Neuronal stem cell (in vitro differentiated cells): ENCODE data around the gene ARHGAP24.
A peak's percentile ranks its signal among the peaks of the same experiment; 100 is the strongest.

ENCODE experiments used
- DNase-seq: peaks from one replicate; pipeline ENCODE4 v3.0.0-alpha.2; 2013; ENCODE audit warnings: low spot score
- H2AFZ ChIP-seq: one replicate; pipeline ENCODE4 v1.6.1; 2013; ENCODE audit warnings: mild to moderate bottlenecking, low read length, inconsistent platforms
- H2AK5ac ChIP-seq: 2 replicates; pipeline ENCODE4 v1.6.1; 2013; ENCODE audit warnings: low read depth, mild to moderate bottlenecking, inconsistent platforms, low read length, moderate library complexity, mixed read lengths
- H2BK120ac ChIP-seq: 2 replicates; pipeline ENCODE4 v1.6.1; 2013; ENCODE audit warnings: low read depth, mild to moderate bottlenecking, inconsistent platforms, low read length, moderate library complexity, mixed read lengths
- H2BK12ac ChIP-seq: one replicate; pipeline ENCODE4 v1.6.1; 2013; ENCODE audit warnings: low read length, inconsistent platforms
- H2BK15ac ChIP-seq: 2 replicates; pipeline ENCODE4 v1.6.1; 2013; ENCODE audit warnings: mild to moderate bottlenecking, low read length, inconsistent platforms, mixed read lengths
- H2BK5ac ChIP-seq: one replicate; pipeline ENCODE4 v1.6.1; 2013; ENCODE audit warnings: inconsistent platforms, mild to moderate bottlenecking, low read length, moderate library complexity
- H3K14ac ChIP-seq: one replicate; pipeline ENCODE4 v1.6.1; 2013; ENCODE audit warnings: low read length, inconsistent platforms
- H3K18ac ChIP-seq: 2 replicates; pipeline ENCODE4 v1.6.1; 2013; ENCODE audit warnings: low read length, inconsistent platforms
- H3K23ac ChIP-seq: 2 replicates; pipeline ENCODE4 v1.6.1; 2013; ENCODE audit warnings: low read depth, mild to moderate bottlenecking, mixed read lengths, low read length, inconsistent platforms; ENCODE audit not compliant: poor library complexity
- H3K27ac ChIP-seq: replicated peaks from 3 replicates; pipeline ENCODE4 v1.5.1; 2013; ENCODE audit warnings: low read length, inconsistent platforms
- H3K27me3 ChIP-seq, 3 experiments: 2 replicates each; pipeline ENCODE4 v1.6.1; 2013; ENCODE audit warnings: low read length in 3 of 3, mild to moderate bottlenecking in 2 of 3, inconsistent platforms in 1 of 3, low read depth in 1 of 3, mixed read lengths in 1 of 3, moderate library complexity in 1 of 3; ENCODE audit not compliant: control insufficient read depth in 3 of 3, insufficient read depth in 3 of 3
- H3K36me3 ChIP-seq, 2 donors: replicated peaks in 1 of 2; 2 replicates each; pipeline ENCODE4 v1.6.1; 2013; ENCODE audit warnings: low read length in 2 of 2; ENCODE audit not compliant: control insufficient read depth in 2 of 2, insufficient read depth in 2 of 2
- H3K4ac ChIP-seq: 2 replicates; pipeline ENCODE4 v1.6.1; 2013; ENCODE audit warnings: inconsistent platforms, mild to moderate bottlenecking, low read length, moderate library complexity
- H3K4me1 ChIP-seq, 2 donors: 1 replicate in 1 of 2; 2 replicates in 1 of 2; pipeline ENCODE4 v1.6.1; 2013; ENCODE audit warnings: low read length in 2 of 2, low read depth in 1 of 2; ENCODE audit not compliant: control insufficient read depth in 2 of 2, insufficient read depth in 1 of 2
- H3K4me2 ChIP-seq: one replicate; pipeline ENCODE4 v1.6.1; 2013; ENCODE audit warnings: mild to moderate bottlenecking, low read length, inconsistent platforms; ENCODE audit not compliant: insufficient read depth, poor library complexity, severe bottlenecking
- H3K4me3 ChIP-seq, 2 donors: 2 replicates each; pipeline ENCODE4 v1.5.1; 2013; ENCODE audit warnings: low read length in 2 of 2, mild to moderate bottlenecking in 2 of 2, inconsistent platforms in 1 of 2, moderate library complexity in 1 of 2
- H3K79me1 ChIP-seq: one replicate; pipeline ENCODE4 v1.6.1; 2013; ENCODE audit warnings: low read depth, mild to moderate bottlenecking, inconsistent platforms, low read length, moderate library complexity
- H3K9ac ChIP-seq: one replicate; pipeline ENCODE4 v1.6.1; 2013; ENCODE audit warnings: mild to moderate bottlenecking, low read depth, low read length, inconsistent platforms; ENCODE audit not compliant: poor library complexity
- H3K9me3 ChIP-seq, 2 donors: replicated peaks in 1 of 2; 2 replicates each; pipeline versions ENCODE3 to v1.6.1; 2013; ENCODE audit warnings: low read length in 2 of 2, mild to moderate bottlenecking in 2 of 2, inconsistent platforms in 1 of 2, low read depth in 1 of 2, mixed read lengths in 1 of 2, moderate library complexity in 1 of 2; ENCODE audit not compliant: control insufficient read depth in 2 of 2, insufficient read depth in 1 of 2
- H4K8ac ChIP-seq: one replicate; pipeline ENCODE4 v1.6.1; 2013; ENCODE audit warnings: low read depth, mild to moderate bottlenecking, inconsistent platforms, low read length, moderate library complexity
- H4K91ac ChIP-seq: one replicate; pipeline ENCODE4 v1.6.1; 2013; ENCODE audit warnings: low read length, low read depth, mild to moderate bottlenecking, inconsistent platforms; ENCODE audit not compliant: poor library complexity
- WGBS, 2 donors: extraction: QIAGEN DNeasy Blood & Tissue Kit; methylation state at CpG; one replicate each; pipeline ENCODE4 v1.1.7; 2013; ENCODE audit warnings: missing lambda C conversion rate in 2 of 2, mixed read lengths in 1 of 2; ENCODE audit not compliant: insufficient read length in 2 of 2, insufficient replicate concordance in 1 of 2; ENCODE audit errors: extremely low coverage in 2 of 2; 5-methylcytosine and 5-hydroxymethylcytosine counted together

The ARHGAP24 gene

DNA sequence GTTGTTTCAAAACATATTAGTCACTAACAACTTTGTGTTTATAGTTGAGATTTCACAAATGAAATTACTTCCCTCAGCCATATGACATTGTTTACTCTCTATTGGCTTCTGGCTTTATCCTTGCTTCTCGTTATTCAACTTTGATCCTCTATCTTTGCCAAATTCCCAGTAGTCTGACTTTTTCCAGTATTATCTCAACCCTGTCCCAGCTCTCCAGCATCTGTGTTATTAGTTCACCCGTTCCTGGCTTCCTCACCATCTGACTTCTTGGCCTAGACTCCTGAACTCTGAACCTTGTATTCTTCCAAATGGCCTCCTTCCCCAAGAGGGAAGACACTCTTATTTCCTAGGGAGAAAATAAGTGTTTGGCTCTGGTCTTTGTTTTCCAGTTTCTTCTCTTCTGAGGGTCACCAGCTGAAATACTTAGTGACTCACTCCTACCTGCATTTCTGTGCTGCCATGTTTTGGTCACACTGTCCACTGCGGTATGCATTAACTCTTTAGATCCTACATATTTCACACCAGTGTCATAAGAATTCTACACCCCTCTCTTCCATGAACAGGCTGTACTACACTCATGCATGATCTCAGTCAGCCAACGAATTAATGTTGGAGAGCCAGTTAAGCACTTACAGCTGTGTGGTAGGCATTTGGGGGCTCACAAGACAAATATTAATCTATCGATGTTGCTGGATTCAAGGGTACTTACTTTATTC, 17.0 kb upstream of the ARHGAP24 start:
- no peaks in the 10 kb centered on the region for H3K9me3 ChIP-seq
- no peak overlapping the region for H2BK5ac ChIP-seq
- H3K4me2 ChIP-seq, result no peak overlapping the region
- no peak overlapping the region for H2AK5ac ChIP-seq
- H3K36me3 ChIP-seq, result no peaks in the 10 kb centered on the region
- no peaks in the 10 kb centered on the region for H3K27me3 ChIP-seq
- H3K4ac ChIP-seq, result no peak overlapping the region
- H3K79me1 ChIP-seq, result no peaks in the 10 kb centered on the region
- no peak overlapping the region for H2BK120ac ChIP-seq
- no peak overlapping the region for H3K14ac ChIP-seq
- no peaks in the 10 kb centered on the region for H3K4me1 ChIP-seq
- no peak overlapping the region for H3K23ac ChIP-seq
- H4K8ac ChIP-seq, result no peak overlapping the region
- H3K9ac ChIP-seq, result no peak overlapping the region
- no peak overlapping the region for H3K18ac ChIP-seq
- H3K27ac ChIP-seq, result no peak overlapping the region
- no peak overlapping the region for H2BK15ac ChIP-seq
- H4K91ac ChIP-seq, result no peak overlapping the region
- no peak overlapping the region for H3K4me3 ChIP-seq
- DNase-seq, result no peak
- H2AFZ ChIP-seq, result no peak overlapping the region
- no CpG with 5 or more reads among the region's 5 CpGs for WGBS, 2 donors
- no peak overlapping the region for H2BK12ac ChIP-seq

DNA sequence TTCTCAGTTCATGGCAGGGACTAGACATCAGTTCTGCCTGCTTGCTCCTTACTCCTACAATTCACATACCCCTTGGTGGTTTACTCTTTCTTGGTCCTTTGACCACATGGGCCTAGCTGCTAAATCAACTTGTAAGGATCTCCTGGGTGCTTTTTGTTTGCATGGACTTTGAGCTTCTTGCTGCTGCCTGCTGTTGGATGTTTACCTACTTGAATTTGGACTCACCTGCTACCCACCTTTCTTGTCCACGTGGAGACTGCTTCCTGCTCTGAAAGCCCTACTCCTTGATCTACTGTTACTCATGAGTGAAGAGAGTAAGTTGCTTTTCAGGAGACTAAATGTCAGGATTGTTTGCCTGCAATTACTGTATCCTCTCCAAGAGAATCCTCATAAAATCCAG, 15.2 kb upstream of the ARHGAP24 start:
- Histone ChIP-seq H3K79me1 (no peaks in the 10 kb centered on the region), H3K4me1 (no peaks in the 10 kb centered on the region), H3K9ac (no peak overlapping the region), H3K9me3 (no peaks in the 10 kb centered on the region), H3K4ac (no peak overlapping the region), H3K23ac (no peak overlapping the region), H2AFZ (no peak overlapping the region), H2BK12ac (no peak overlapping the region), H3K4me3 (no peak overlapping the region), H3K4me2 (no peak overlapping the region), H2AK5ac (no peak overlapping the region), H4K91ac (no peak overlapping the region), H2BK5ac (no peak overlapping the region), H3K36me3 (no peaks in the 10 kb centered on the region), H2BK15ac (no peak overlapping the region), H2BK120ac (no peak overlapping the region), H4K8ac (no peak overlapping the region), H3K18ac (no peak overlapping the region), H3K27ac (no peak overlapping the region), H3K27me3 (no peaks in the 10 kb centered on the region), H3K14ac (no peak overlapping the region)
- WGBS, 2 donors, result no CpG with 5 or more reads among the region's 1 CpG
- no peak for DNase-seq

DNA sequence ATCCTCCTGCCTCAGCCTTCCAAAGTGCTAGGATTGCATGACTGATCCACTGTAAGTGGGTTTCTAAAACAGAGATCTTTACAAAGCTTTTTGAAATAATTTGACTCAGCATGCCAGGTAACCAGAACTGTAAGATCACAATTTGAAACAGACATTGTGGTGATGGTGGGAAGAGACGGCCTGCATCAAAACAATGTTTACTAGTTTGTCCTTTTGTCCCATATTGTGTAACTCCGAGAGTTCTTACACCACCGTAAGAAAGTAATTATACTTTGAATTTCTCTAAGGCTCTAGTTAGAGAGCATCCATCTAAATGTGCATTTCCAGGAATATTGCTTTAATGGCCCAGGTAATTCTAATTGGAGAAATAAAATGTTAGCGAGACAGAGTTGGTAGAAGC, 594 bp upstream of the ARHGAP24 start:
- WGBS, 2 donors, result no CpG with 5 or more reads among the region's 4 CpGs

DNA sequence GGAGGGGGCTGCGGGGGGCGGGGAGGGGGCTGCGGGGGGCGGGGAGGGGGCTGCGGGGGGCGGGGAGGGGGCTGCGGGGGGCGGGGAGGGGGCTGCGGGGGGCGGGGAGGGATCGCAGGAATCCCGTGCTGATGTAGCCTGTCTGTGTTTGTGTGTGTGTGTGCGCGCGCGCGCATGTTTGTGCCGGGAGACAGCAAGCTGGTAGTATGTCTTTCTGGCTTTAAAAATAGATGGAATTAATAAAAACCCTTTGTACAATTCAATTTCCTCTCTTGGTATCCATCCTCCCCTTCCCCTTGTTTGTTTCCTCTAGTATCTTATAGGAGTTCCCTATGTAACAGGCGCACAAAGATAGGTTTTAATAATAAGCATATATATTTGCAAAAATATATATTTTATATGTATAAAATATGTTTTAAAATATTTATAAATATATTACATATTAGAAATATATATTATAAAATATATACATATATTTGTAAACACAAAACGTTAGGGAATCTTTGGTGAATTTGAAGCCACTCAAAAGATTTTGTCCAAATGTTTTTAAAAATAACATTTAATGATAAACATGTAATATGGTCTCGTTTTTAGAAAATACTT, 782 bp downstream of the ARHGAP24 start:
- Histone ChIP-seq H3K23ac (no peak overlapping the region), H3K4me1 (peaks cover 0 to 4% of the 10 kb centered on the region in 2 donors), H3K9me3 (no peaks in the 10 kb centered on the region), H3K4me2 (peak overlapping the region; percentile 31), H2BK12ac (no peak overlapping the region), H4K91ac (no peak overlapping the region), H2BK5ac (no peak overlapping the region), H2AFZ (peak overlapping the region; percentile 100), H3K14ac (no peak overlapping the region), H3K4ac (no peak overlapping the region), H2AK5ac (no peak overlapping the region), H3K9ac (no peak overlapping the region), H3K36me3 (no peaks in the 10 kb centered on the region), H2BK15ac (no peak overlapping the region), H4K8ac (no peak overlapping the region), H3K18ac (no peak overlapping the region), H3K27ac (no peak overlapping the region), H2BK120ac (no peak overlapping the region), H3K4me3 (peak overlapping the region; percentile 56 to 90), H3K79me1 (no peaks in the 10 kb centered on the region), H3K27me3 (no peaks in the 10 kb centered on the region)
- no CpG with 5 or more reads among the region's 21 CpGs for WGBS, 2 donors
- DNase-seq, result peak; percentile 48

More for the DNA sequence above, 594 bp upstream of the ARHGAP24 start:
- Histone ChIP-seq H4K8ac (no peak overlapping the region), H2BK120ac (no peak overlapping the region), H3K4me3 (peak overlapping the region in 1 of 2 donors; percentile 56), H2BK5ac (no peak overlapping the region), H3K4me2 (peak overlapping the region; percentile 60), H3K27ac (no peak overlapping the region), H2AFZ (peak overlapping the region; percentile 100), H3K27me3 (no peaks in the 10 kb centered on the region), H3K4me1 (peaks cover 0 to 4% of the 10 kb centered on the region in 2 donors), H3K9ac (no peak overlapping the region), H2AK5ac (no peak overlapping the region), H2BK15ac (no peak overlapping the region), H3K23ac (no peak overlapping the region), H3K14ac (no peak overlapping the region), H3K18ac (no peak overlapping the region), H4K91ac (no peak overlapping the region), H2BK12ac (no peak overlapping the region), H3K4ac (no peak overlapping the region), H3K36me3 (no peaks in the 10 kb centered on the region), H3K9me3 (no peaks in the 10 kb centered on the region), H3K79me1 (no peaks in the 10 kb centered on the region)
- DNase-seq, result no peak
